PC-3 (cell line): ENCODE data around the gene CERS6. TPM values are rescaled to one million over a fixed set of nuclear protein-coding genes. Genes with fewer than 3 reads are reported as not detected.
"Not testable (repeated sequence)": the region's sequence is repeated elsewhere in the genome, so short reads cannot be mapped to it uniquely, and the experiment has no call there.

Source experiments
- ATAC-seq: fragments of 200-7000 bp; cut with Tn5 transposase; 2 replicates; pipeline ENCODE4 v1.9.1; 2020; ENCODE audit warnings: mild to moderate bottlenecking, moderate library complexity
- BruUV-seq: library from RNA; stranded (reverse); fragments of 400-500 nt; replicated peaks from 2 replicates; lab custom pipeline; 2021; lab: Mats Ljungman, UMichigan
- CTCF ChIA-PET: fragments of 300-600 bp; sonication (Branson Sonifier 250); formaldehyde crosslinking; loops from one replicate; lab custom pipeline; 2022; ENCODE audit warnings: antibody characterized with exemption; lab: Charles Lee
- POLR2A ChIA-PET: fragments of 300-600 bp; sonication (Branson Sonifier 250); formaldehyde crosslinking; loops from one replicate; lab custom pipeline; 2022; ENCODE audit warnings: antibody characterized with exemption; ENCODE audit not compliant: unreplicated experiment; lab: Charles Lee
- DNase-seq: peaks from one replicate; pipeline ENCODE4 v3.0.0-alpha.2; 2015
- H2AFZ ChIP-seq: fragments of 300-600 bp; sonication (generic); 2 replicates; pipeline ENCODE4 v1.6.0; 2016; ENCODE audit warnings: antibody characterized with exemption, low read length
- H3F3A ChIP-seq: fragments of 300-600 bp; sonication (generic); one replicate; pipeline ENCODE4 v1.6.0; 2017; ENCODE audit warnings: antibody characterized with exemption, low read length, control low read depth, mild to moderate bottlenecking; ENCODE audit not compliant: unreplicated experiment
- H3K27ac ChIP-seq: fragments of 300-600 bp; sonication (generic); 2 replicates; pipeline ENCODE4 v1.5.1; 2016; ENCODE audit warnings: mild to moderate bottlenecking, low read length
- H3K27me3 ChIP-seq: fragments of 300-600 bp; sonication (generic); 2 replicates; pipeline ENCODE4 v1.6.1; 2016; ENCODE audit warnings: low read length, mixed read lengths
- H3K36me3 ChIP-seq: fragments of 300-600 bp; sonication (generic); 2 replicates; pipeline ENCODE4 v1.6.1; 2016; ENCODE audit warnings: low read depth, mixed run types, low read length, mixed read lengths
- H3K4me1 ChIP-seq: fragments of 300-600 bp; sonication (generic); 2 replicates; pipeline ENCODE4 v1.5.1; 2016; ENCODE audit warnings: low read length; ENCODE audit not compliant: insufficient read depth
- H3K4me2 ChIP-seq: fragments of 300-600 bp; sonication (generic); 2 replicates; pipeline ENCODE4 v1.6.0; 2016; ENCODE audit warnings: low read length
- H3K4me3 ChIP-seq: fragments of 300-600 bp; sonication (generic); 2 replicates; pipeline ENCODE4 v1.5.1; 2016; ENCODE audit warnings: mild to moderate bottlenecking, low read length, mixed read lengths
- H3K79me2 ChIP-seq: fragments of 300-600 bp; sonication (generic); 2 replicates; pipeline ENCODE4 v1.6.1; 2017; ENCODE audit warnings: low read length, mixed read lengths
- H3K9ac ChIP-seq: fragments of 300-600 bp; sonication (generic); 2 replicates; pipeline ENCODE4 v1.6.0; 2016; ENCODE audit warnings: mild to moderate bottlenecking, low read length
- H3K9me2 ChIP-seq: fragments of 300-600 bp; sonication (generic); replicated peaks from 2 replicates; pipeline ENCODE4 v1.6.1; 2016; ENCODE audit warnings: mixed run types, low read length, mixed read lengths
- H3K9me3 ChIP-seq: fragments of 300-600 bp; sonication (generic); 2 replicates; pipeline ENCODE4 v1.6.1; 2016; ENCODE audit warnings: low read length, mixed read lengths
- H4K20me1 ChIP-seq: fragments of 300-600 bp; sonication (generic); 2 replicates; pipeline ENCODE4 v1.6.1; 2016; ENCODE audit warnings: low read length, mixed read lengths
- CTCF ChIP-seq: fragments of 300-600 bp; sonication (generic); conservative IDR thresholded peaks from 2 replicates; pipeline ENCODE4 v1.5.1; 2017; ENCODE audit warnings: antibody characterized with exemption, low read depth, mild to moderate bottlenecking, low read length
- EZH2 ChIP-seq: fragments of 300-600 bp; sonication (generic); IDR thresholded peaks from one replicate; pipeline ENCODE4 v1.6.1; 2017; ENCODE audit warnings: antibody characterized with exemption, mild to moderate bottlenecking, low read length; ENCODE audit not compliant: unreplicated experiment
- EZH2phosphoT487 ChIP-seq: fragments of 300-600 bp; sonication (generic); IDR thresholded peaks from 2 replicates; pipeline ENCODE4 v1.6.1; 2018; ENCODE audit warnings: mild to moderate bottlenecking, antibody characterized with exemption, low read length, borderline replicate concordance
- intact Hi-C: fragments of 100-400 bp; cut with micrococcal nuclease; formaldehyde crosslinking; loops from 2 replicates; pipeline ENCODE4 v1.9.0; 2023
- total RNA-seq: library from RNA; depleted of rRNA; stranded (reverse); fragments of >200 nt; gene quantifications from 2 replicates; pipeline ENCODE4 v1.2.3, GENCODE V29; 2014

The CERS6 gene
- total RNA-seq, 1 experiment from 2014 or later = 24.2 TPM

DNA sequence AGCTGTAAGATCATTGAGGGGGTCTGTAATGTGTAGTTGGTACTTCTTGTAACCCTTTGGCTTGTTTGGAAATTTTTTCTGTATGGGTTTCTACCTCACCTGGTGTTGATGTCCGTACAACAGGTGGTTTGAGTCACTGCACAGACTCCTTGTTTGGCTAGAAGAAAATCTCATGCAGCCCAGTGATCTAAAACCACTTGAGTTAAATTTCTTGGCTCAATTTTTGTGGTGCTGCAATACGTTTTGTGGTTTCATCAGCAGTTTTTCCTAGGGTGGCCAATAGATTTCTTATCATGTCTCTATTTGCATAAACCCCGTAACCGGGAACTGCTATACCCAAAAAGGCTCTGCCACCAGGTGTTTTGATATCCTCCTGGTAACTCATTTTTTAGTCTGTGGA, 43.4 kb downstream of the CERS6 start:
- H3K36me3 ChIP-seq = no peaks in the 10 kb centered on the region
- no peak overlapping the region for H2AFZ ChIP-seq
- no peaks in the 10 kb centered on the region for H3K27me3 ChIP-seq
- no peaks in the 10 kb centered on the region for H3K4me1 ChIP-seq
- H3F3A ChIP-seq = no peaks in the 10 kb centered on the region
- H4K20me1 ChIP-seq = no peaks in the 10 kb centered on the region
- no peak overlapping the region for H3K9ac ChIP-seq
- H3K79me2 ChIP-seq = no peaks in the 10 kb centered on the region
- ATAC-seq (no peak), DNase-seq (no peak)
- H3K9me2 ChIP-seq = no peaks in the 10 kb centered on the region
- TF ChIP-seq EZH2 (no peak), CTCF (no peak)
- no TSS peak for BruUV-seq
- POLR2A ChIA-PET = no interaction called here
- H3K4me2 ChIP-seq = no peak overlapping the region
- CTCF ChIA-PET = no interaction called here
- H3K27ac ChIP-seq = no peak overlapping the region
- H3K9me3 ChIP-seq = no peaks in the 10 kb centered on the region
- intact Hi-C loops = no loop called here
- no peak overlapping the region for H3K4me3 ChIP-seq

DNA sequence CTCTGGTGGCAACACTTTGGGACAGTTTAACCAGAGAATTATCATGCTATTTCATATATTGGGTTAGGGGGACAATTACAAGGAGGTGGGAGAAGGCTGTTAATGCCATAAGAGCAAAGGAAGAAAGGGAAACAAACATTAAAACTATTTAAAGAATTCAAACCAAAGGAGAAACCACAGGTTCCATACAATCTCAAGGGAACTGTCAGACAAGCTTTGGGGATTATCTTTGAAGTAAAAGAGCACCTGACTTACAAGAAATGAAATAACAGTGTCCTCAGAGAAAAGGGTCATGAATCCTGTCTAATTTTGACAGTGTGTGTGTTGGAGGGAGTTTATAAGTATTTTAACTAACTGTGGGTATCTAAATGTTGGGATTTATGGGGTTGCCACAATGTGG, 44.4 kb downstream of the CERS6 start:
- no peaks in the 10 kb centered on the region for H3K27me3 ChIP-seq
- H3K4me1 ChIP-seq = no peaks in the 10 kb centered on the region
- no peak overlapping the region for H2AFZ ChIP-seq
- no peak for DNase-seq
- no peak for ATAC-seq
- intact Hi-C loops = no loop called here
- no peaks in the 10 kb centered on the region for H3K79me2 ChIP-seq
- no peak overlapping the region for H3K4me3 ChIP-seq
- no peaks in the 10 kb centered on the region for H3K9me3 ChIP-seq
- no peaks in the 10 kb centered on the region for H3K9me2 ChIP-seq
- H4K20me1 ChIP-seq = no peaks in the 10 kb centered on the region
- POLR2A ChIA-PET = no interaction called here
- no peak overlapping the region for H3K27ac ChIP-seq
- H3K9ac ChIP-seq = no peak overlapping the region
- BruUV-seq = no TSS peak
- TF ChIP-seq EZH2phosphoT487 (no peak), EZH2 (no peak), CTCF (no peak)
- CTCF ChIA-PET = no interaction called here
- H3K36me3 ChIP-seq = no peaks in the 10 kb centered on the region
- no peak overlapping the region for H3K4me2 ChIP-seq
- H3F3A ChIP-seq = no peaks in the 10 kb centered on the region

DNA sequence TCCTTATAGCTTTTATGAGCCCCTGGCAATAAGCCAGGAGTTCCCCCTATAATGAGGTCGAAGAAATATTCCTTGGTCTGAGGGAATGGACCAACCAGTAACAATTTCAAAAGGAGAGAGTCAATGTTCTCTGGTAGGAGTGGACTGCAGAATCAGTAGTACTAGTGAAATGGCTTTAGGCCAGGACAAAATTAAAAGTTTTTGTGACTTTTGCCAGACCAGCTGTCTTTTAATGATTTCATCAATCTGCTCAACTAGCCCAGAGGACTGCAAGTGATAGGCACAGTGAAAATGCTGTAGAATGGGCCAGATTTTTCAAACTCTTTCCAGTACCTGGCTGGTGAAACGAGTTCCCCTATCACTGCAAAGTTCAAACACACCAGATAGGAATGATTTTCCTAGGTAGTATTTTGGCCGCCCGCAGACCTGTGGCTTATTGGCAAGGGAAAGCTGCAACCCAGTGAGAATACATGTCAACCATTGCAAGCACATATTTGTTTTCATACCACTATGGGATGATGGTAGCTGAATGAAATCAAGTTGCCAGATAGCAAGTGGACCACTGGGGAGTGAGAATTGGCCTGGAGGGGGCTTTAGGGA, 45.5 kb downstream of the CERS6 start:
- no peaks in the 10 kb centered on the region for H3F3A ChIP-seq
- H2AFZ ChIP-seq = no peak overlapping the region
- no peaks in the 10 kb centered on the region for H3K36me3 ChIP-seq
- no peak overlapping the region for H3K4me3 ChIP-seq
- no peaks in the 10 kb centered on the region for H3K27me3 ChIP-seq
- H4K20me1 ChIP-seq = no peaks in the 10 kb centered on the region
- no peak overlapping the region for H3K4me2 ChIP-seq
- H3K9me3 ChIP-seq = no peaks in the 10 kb centered on the region
- no peaks in the 10 kb centered on the region for H3K79me2 ChIP-seq
- DNase-seq = no peak
- POLR2A ChIA-PET = no interaction called here
- ATAC-seq = no peak
- H3K4me1 ChIP-seq = no peaks in the 10 kb centered on the region
- intact Hi-C loops = no loop called here
- TF ChIP-seq CTCF (no peak), EZH2phosphoT487 (no peak), EZH2 (no peak)
- BruUV-seq = no TSS peak
- CTCF ChIA-PET = no interaction called here
- H3K9me2 ChIP-seq = no peaks in the 10 kb centered on the region
- H3K27ac ChIP-seq = no peak overlapping the region
- no peak overlapping the region for H3K9ac ChIP-seq

GRCh38 chr2:168502852-168503251, 46.8 kb downstream of the CERS6 start:
- H3K4me3 ChIP-seq, H3K9me2 ChIP-seq, BruUV-seq, POLR2A ChIA-PET, CTCF ChIA-PET, intact Hi-C loops, DNase-seq, H3K4me1 ChIP-seq, H3F3A ChIP-seq, H3K27ac ChIP-seq, ATAC-seq, H3K79me2 ChIP-seq, H3K9ac ChIP-seq, H3K4me2 ChIP-seq, H3K36me3 ChIP-seq, H3K27me3 ChIP-seq, H2AFZ ChIP-seq, H3K9me3 ChIP-seq, H4K20me1 ChIP-seq: not testable (repeated sequence)
